Measurements from ENCODE around the gene SH2B2.

Gene SH2B2

GRCh38 chr7:102286237-102287110 lies at the start of gene SH2B2:
SH2B2 (plus strand) TSS chr7:102286868; CDS start chr7:102300551, 13,683 bp downstream.
- DNase-seq (ENCODE audit: low spot score), result peak; percentile 10

GRCh38 chr7:102239206-102239820 lies 47.4 kb upstream of the SH2B2 start:
- DNase-seq (ENCODE audit: low spot score), result no peak

- no peak for DNase-seq (ENCODE audit: low spot score)
Observed at GRCh38 chr7:102241431-102241830, 45.2 kb upstream of the SH2B2 start.

GRCh38 chr7:102244601-102245000 lies 42.1 kb upstream of the SH2B2 start:
- no peak for DNase-seq (ENCODE audit: low spot score)

- DNase-seq (ENCODE audit: low spot score), result no peak
Observed at GRCh38 chr7:102248081-102248455, 38.6 kb upstream of the SH2B2 start.

- no peak for DNase-seq (ENCODE audit: low spot score)
Observed at GRCh38 chr7:102248456-102249395, 37.9 kb upstream of the SH2B2 start.

- no peak for DNase-seq (ENCODE audit: low spot score)
Observed at GRCh38 chr7:102251531-102252365, 34.9 kb upstream of the SH2B2 start.

GRCh38 chr7:102252366-102252982 lies 34.2 kb upstream of the SH2B2 start:
- DNase-seq (ENCODE audit: low spot score), result no peak

GRCh38 chr7:102253066-102253972 lies 33.3 kb upstream of the SH2B2 start:
- no peak for DNase-seq (ENCODE audit: low spot score)

- no peak for DNase-seq (ENCODE audit: low spot score)
Observed at GRCh38 chr7:102253973-102254370, 32.7 kb upstream of the SH2B2 start.

- no peak for DNase-seq (ENCODE audit: low spot score)
Observed at GRCh38 chr7:102254521-102254920, 32.1 kb upstream of the SH2B2 start.

- DNase-seq (ENCODE audit: low spot score), result no peak
Observed at GRCh38 chr7:102255501-102255900, 31.2 kb upstream of the SH2B2 start.

- no peak for DNase-seq (ENCODE audit: low spot score)
Observed at GRCh38 chr7:102255916-102256315, 30.8 kb upstream of the SH2B2 start.

GRCh38 chr7:102258073-102258748 lies 28.5 kb upstream of the SH2B2 start:
- no peak for DNase-seq (ENCODE audit: low spot score)

GRCh38 chr7:102258749-102259107 lies 27.9 kb upstream of the SH2B2 start:
- DNase-seq (ENCODE audit: low spot score), result no peak

GRCh38 chr7:102260856-102261255 lies 25.8 kb upstream of the SH2B2 start:
- no peak for DNase-seq (ENCODE audit: low spot score)

GRCh38 chr7:102261451-102261850 lies 25.2 kb upstream of the SH2B2 start:
- DNase-seq (ENCODE audit: low spot score), result no peak

GRCh38 chr7:102262546-102262945 lies 24.1 kb upstream of the SH2B2 start:
- DNase-seq (ENCODE audit: low spot score), result no peak

GRCh38 chr7:102264367-102264891 lies 22.2 kb upstream of the SH2B2 start:
- DNase-seq (ENCODE audit: low spot score), result no peak

Data from hematopoietic multipotent progenitor cell treated with erythropoietin and hydrocortisone succinate and interleukin-3 and kit ligand, for 15 days (in vitro differentiated cells).